Activated CD8-positive, alpha-beta T cell treated with anti-CD3 and anti-CD28 coated beads, Interleukin-2, amount 10 ng/mL, durations not matched to agents 7 days and 5 days (primary cell): Measurements from ENCODE around the gene KIF5C. TPM values are rescaled to one million over a fixed set of nuclear protein-coding genes. Genes with fewer than 3 reads are reported as not detected.

Experiments used
- ATAC-seq: fragments of 150-1000 bp; cut with Tn5 transposase; one replicate; pipeline ENCODE4 v1.10.0; 2021; ENCODE audit warnings: moderate library complexity
- CTCF ChIA-PET: fragments of 350-600 bp; sonication (Branson Sonifier 250); formaldehyde crosslinking; loops from one replicate; lab custom pipeline; 2021; ENCODE audit warnings: antibody characterized with exemption; lab: Charles Lee
- POLR2A ChIA-PET: fragments of 350-600 bp; sonication (Branson Sonifier 250); formaldehyde crosslinking; loops from one replicate; lab custom pipeline; 2021; ENCODE audit warnings: antibody characterized with exemption; lab: Charles Lee
- DNase-seq: peaks from one replicate; pipeline ENCODE4 v3.0.0-alpha.2; 2020
- H3K27ac Mint-ChIP-seq: one replicate; pipeline ENCODE4 v1.8.0; 2021; ENCODE audit warnings: mild to moderate bottlenecking, mixed read lengths
- H3K27me3 Mint-ChIP-seq: one replicate; pipeline ENCODE4 v1.8.0; 2021; ENCODE audit warnings: low read depth, mixed read lengths
- H3K36me3 Mint-ChIP-seq: one replicate; pipeline ENCODE4 v1.8.0; 2021; ENCODE audit warnings: low read depth, mixed read lengths
- H3K4me1 Mint-ChIP-seq: one replicate; pipeline ENCODE4 v1.8.0; 2021; ENCODE audit warnings: low read depth, mixed read lengths
- H3K4me3 Mint-ChIP-seq: one replicate; pipeline ENCODE4 v1.8.0; 2021; ENCODE audit warnings: mild to moderate bottlenecking, mixed read lengths
- H3K9me3 Mint-ChIP-seq: one replicate; pipeline ENCODE4 v1.8.0; 2022; ENCODE audit warnings: mixed read lengths; ENCODE audit not compliant: insufficient read depth
- total RNA-seq, 2 experiments: library from RNA; stranded (reverse); gene quantifications; one replicate each; pipeline ENCODE4 v1.2.3, GENCODE V29; 2021

The KIF5C gene
- total RNA-seq, 2 experiments from 2014 or later = 4.4 to 6.5 TPM

DNA sequence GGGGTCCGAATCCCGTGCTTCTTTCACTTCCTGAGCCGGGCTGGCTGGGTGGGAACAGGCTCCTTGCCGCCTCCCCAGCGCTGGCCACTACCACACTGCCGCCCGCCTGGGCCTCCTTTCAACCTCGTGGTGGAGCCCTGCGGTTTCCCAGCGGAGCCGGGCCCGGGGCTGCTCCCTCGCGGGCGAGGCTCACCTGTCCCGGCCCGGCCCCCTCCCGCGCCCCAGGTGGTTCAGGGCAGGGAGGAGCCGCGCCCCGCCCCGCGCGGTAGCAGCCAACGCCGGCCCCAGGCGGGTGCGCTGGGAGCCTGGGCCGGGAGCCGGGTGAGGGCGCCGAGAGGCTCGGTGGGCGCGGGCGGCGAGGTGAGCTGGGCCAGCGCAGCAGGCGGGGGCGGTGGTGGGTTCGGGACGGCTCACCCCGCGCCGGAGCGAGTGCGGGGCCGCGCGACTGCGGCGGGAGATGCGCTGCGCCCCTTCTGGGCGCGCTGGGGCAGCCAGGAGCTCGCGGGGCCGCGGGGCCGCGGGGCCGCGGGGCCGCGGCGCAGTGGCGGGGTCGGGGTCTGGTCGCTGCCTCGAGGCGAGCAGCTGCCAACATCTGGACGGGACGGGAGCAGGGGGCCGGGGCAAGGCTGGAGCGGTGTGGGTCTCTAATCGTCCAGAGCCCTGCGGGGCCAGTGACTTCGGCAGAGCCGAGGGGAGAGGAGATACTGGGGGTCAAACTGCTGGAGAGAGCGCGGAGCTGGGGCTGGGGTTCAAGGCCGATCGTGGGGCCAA lies 163.6 kb downstream of the KIF5C start, which contains the start of gene LYPD6B:
LYPD6B (plus strand) TSS at position 258 of the 771 bp plus-strand sequence. CDS start 92,250 bp downstream, outside the sequence.
- CTCF ChIA-PET = interaction anchor here (1.1 to 2.2 kb wide), 5 partner anchors 11 to 275 kb away, joined by 3 to 6 read pairs (median 4); no protein-coding TSS in a partner anchor
- H3K27me3 Mint-ChIP-seq = peaks cover 52% of the 10 kb centered on the region
- H3K9me3 Mint-ChIP-seq = no peaks in the 10 kb centered on the region
- no peaks in the 10 kb centered on the region for H3K36me3 Mint-ChIP-seq
- ATAC-seq (peak; percentile 56), DNase-seq (no peak)
- POLR2A ChIA-PET = interaction anchor here (0.6 kb wide), 1 partner anchor 527 kb away, joined by 3 read pairs; no protein-coding TSS in a partner anchor
- H3K4me3 Mint-ChIP-seq = no peak within 1 kb of the TSS
- H3K27ac Mint-ChIP-seq = no peak within 1 kb of the TSS
- H3K4me1 Mint-ChIP-seq = peaks cover 6% of the 10 kb centered on the region

DNA sequence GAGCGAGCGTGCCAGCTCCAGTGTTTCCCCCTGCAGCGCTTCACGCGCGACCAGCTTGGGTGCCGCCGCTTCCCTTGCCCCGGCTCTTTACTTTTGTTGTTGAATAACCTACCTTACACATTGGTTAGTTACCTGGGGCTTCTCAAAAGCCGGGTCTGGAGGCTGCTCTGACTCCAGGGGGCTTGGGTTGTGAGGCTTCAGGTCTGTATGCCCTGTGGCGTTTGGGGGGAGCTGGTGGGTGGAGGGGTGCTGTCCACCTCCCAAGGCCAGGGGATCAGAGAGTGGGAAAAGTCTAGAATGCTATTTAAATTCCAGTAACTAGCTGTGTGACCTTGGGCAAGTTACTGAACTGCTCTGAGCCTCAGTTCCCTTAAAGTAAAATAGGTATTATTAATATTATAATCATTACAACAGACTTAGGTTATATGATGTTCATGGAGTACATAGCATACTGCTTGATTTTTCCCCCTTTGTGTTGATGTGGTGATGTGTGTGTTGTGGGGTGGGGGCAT lies 164.2 kb downstream of the KIF5C start:
- no peak overlapping the region for H3K27ac Mint-ChIP-seq
- no peaks in the 10 kb centered on the region for H3K9me3 Mint-ChIP-seq
- no peak for ATAC-seq
- H3K4me1 Mint-ChIP-seq = peaks cover 6% of the 10 kb centered on the region
- H3K4me3 Mint-ChIP-seq = no peak overlapping the region
- H3K36me3 Mint-ChIP-seq = no peaks in the 10 kb centered on the region
- DNase-seq = no peak
- ChIA-PET POLR2A (interaction anchor here (0.5 to 0.6 kb wide), 2 partner anchors 32 to 526 kb away, joined by 3 read pairs; no protein-coding TSS in a partner anchor), CTCF (interaction anchor here (0.7 to 2.1 kb wide), 6 partner anchors 10 to 369 kb away, joined by 3 to 6 read pairs (median 3); no protein-coding TSS in a partner anchor)
- H3K27me3 Mint-ChIP-seq = peaks cover 53% of the 10 kb centered on the region

GRCh38 chr2:149040451-149040850 lies 165.4 kb downstream of the KIF5C start:
- Mint-ChIP-seq H3K9me3 (no peaks in the 10 kb centered on the region), H3K36me3 (no peaks in the 10 kb centered on the region), H3K4me3 (no peak overlapping the region), H3K4me1 (peaks cover 6% of the 10 kb centered on the region), H3K27me3 (peaks cover 54% of the 10 kb centered on the region), H3K27ac (no peak overlapping the region)
- ChIA-PET POLR2A (no interaction called here), CTCF (interaction anchor here (1.2 to 2.1 kb wide), 2 partner anchors 23 to 273 kb away, joined by 6 read pairs; no protein-coding TSS in a partner anchor)
- DNase-seq = peak; percentile 58
- ATAC-seq = no peak

DNA sequence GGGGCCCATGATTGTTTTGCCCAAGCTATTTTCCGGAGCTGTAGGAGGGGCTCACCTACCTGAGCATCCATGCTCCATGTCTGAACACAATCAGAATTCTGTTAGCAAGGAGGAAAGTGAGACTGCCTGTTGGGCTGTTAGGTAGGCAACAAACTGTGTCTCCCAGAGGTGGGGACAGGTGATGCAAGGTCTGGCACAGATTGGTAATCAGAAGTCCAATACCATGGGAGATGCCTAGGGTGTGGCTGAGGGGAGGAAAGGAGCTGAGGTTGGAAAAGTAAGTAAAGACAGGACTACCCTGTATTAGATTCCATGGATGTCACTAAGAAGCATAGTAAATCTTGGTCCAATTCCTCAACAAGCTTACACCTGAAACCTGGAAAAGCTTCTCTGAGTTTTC lies 166.5 kb downstream of the KIF5C start:
- H3K36me3 Mint-ChIP-seq = no peaks in the 10 kb centered on the region
- no peak for DNase-seq
- ChIA-PET CTCF (interaction anchor here (0.6 to 1.3 kb wide), 4 partner anchors 24 to 520 kb away, joined by 3 to 6 read pairs (median 4); no protein-coding TSS in a partner anchor), POLR2A (no interaction called here)
- H3K4me3 Mint-ChIP-seq = no peak overlapping the region
- no peak overlapping the region for H3K27ac Mint-ChIP-seq
- H3K4me1 Mint-ChIP-seq = peaks cover 6% of the 10 kb centered on the region
- peaks cover 53% of the 10 kb centered on the region for H3K27me3 Mint-ChIP-seq
- ATAC-seq = no peak
- H3K9me3 Mint-ChIP-seq = no peaks in the 10 kb centered on the region

GRCh38 chr2:149042881-149043280 lies 167.9 kb downstream of the KIF5C start:
- no peaks in the 10 kb centered on the region for H3K36me3 Mint-ChIP-seq
- peaks cover 3% of the 10 kb centered on the region for H3K9me3 Mint-ChIP-seq
- H3K27ac Mint-ChIP-seq = no peak overlapping the region
- DNase-seq (no peak), ATAC-seq (no peak)
- no peak overlapping the region for H3K4me3 Mint-ChIP-seq
- CTCF ChIA-PET = interaction anchor here (1.0 kb wide), 1 partner anchor 26 kb away, joined by 4 read pairs; no protein-coding TSS in a partner anchor
- POLR2A ChIA-PET = no interaction called here
- peaks cover 40% of the 10 kb centered on the region for H3K27me3 Mint-ChIP-seq
- peaks cover 6% of the 10 kb centered on the region for H3K4me1 Mint-ChIP-seq

DNA sequence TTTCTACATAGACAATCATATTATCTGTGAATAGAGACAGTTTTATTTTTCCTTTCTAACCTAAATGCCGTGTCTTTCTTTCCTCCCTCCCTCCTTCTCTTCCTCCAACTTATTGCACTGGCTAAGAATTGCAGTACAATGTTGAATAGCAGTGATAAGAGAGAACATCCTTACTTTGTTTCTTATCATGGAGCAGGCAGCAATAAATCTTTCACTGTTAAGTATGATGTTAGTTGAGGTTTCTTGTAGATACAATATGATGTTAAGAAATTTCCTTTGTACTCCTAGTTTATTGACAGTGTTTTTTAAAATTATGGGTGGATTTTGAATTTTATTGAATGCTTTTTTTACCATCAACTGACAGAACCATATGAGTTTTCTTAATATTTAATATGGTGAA lies 169.5 kb downstream of the KIF5C start:
- no peak for ATAC-seq
- DNase-seq = no peak
- CTCF ChIA-PET = no interaction called here

DNA sequence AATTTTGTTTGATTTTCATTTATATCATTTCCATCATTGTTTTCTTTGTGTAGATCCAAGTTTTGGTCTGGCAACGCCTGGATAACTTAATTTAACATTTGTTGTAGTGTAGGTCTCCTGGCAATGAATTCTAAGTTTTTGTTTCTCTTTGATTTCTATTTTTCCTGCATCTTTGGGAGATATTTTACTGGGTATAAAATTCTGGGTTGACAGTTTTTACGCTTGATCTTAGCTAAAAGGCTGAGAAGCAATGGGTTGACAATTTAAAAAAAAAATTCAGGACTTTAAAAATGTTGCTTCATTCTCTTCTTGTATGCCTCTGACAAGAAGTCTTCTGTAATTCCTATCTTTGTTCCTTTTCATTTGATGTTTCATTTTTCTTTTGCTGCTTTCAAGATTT lies 172.1 kb downstream of the KIF5C start:
- no peaks in the 10 kb centered on the region for H3K36me3 Mint-ChIP-seq
- DNase-seq = no peak
- H3K27ac Mint-ChIP-seq = no peak overlapping the region
- ATAC-seq = no peak
- peaks cover 26% of the 10 kb centered on the region for H3K27me3 Mint-ChIP-seq
- CTCF ChIA-PET = no interaction called here
- peaks cover 6% of the 10 kb centered on the region for H3K9me3 Mint-ChIP-seq
- no peak overlapping the region for H3K4me3 Mint-ChIP-seq
- POLR2A ChIA-PET = no interaction called here
- no peaks in the 10 kb centered on the region for H3K4me1 Mint-ChIP-seq

More for the DNA sequence above, 169.5 kb downstream of the KIF5C start:
- Mint-ChIP-seq H3K4me3 (no peak overlapping the region), H3K9me3 (peaks cover 6% of the 10 kb centered on the region), H3K27ac (no peak overlapping the region), H3K27me3 (peaks cover 37% of the 10 kb centered on the region), H3K36me3 (no peaks in the 10 kb centered on the region), H3K4me1 (no peaks in the 10 kb centered on the region)
- POLR2A ChIA-PET = no interaction called here

- Mint-ChIP-seq H3K4me1 (no peaks in the 10 kb centered on the region), H3K4me3 (no peak overlapping the region), H3K27me3 (peaks cover 17% of the 10 kb centered on the region), H3K36me3 (no peaks in the 10 kb centered on the region), H3K9me3 (peaks cover 6% of the 10 kb centered on the region), H3K27ac (no peak overlapping the region)
- no peak for ATAC-seq
- CTCF ChIA-PET = no interaction called here
- POLR2A ChIA-PET = no interaction called here
- no peak for DNase-seq
Measured at GRCh38 chr2:149049142-149049541, 174.1 kb downstream of the KIF5C start.

GRCh38 chr2:149050188-149050587 lies 175.2 kb downstream of the KIF5C start:
- Mint-ChIP-seq H3K4me3 (no peak overlapping the region), H3K27ac (no peak overlapping the region), H3K9me3 (peaks cover 6% of the 10 kb centered on the region), H3K27me3 (peaks cover 11% of the 10 kb centered on the region), H3K4me1 (no peaks in the 10 kb centered on the region), H3K36me3 (no peaks in the 10 kb centered on the region)
- ChIA-PET POLR2A (no interaction called here), CTCF (interaction anchor here (1.2 kb wide), 1 partner anchor 11 kb away, joined by 4 read pairs; no protein-coding TSS in a partner anchor)
- ATAC-seq = no peak
- no peak for DNase-seq

DNA sequence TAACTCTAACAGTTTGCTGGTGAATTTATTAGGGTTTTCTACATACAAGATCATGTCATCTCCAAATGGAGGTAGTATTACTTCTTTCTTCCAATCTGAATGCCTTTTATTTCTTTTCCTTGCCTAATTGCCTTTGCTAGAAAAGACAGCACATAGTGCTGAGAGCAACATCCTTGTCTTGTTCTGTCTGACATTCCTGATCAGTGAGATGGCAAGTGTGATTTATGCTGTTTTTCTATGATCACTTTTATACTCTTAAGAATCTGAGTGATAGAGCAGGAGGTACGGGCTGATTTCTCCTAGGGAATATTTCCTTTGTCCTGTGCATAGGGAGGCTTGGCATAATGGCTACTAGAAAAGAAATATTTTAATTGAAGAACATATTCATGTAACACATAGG lies 180.7 kb downstream of the KIF5C start:
- H3K27me3 Mint-ChIP-seq = peaks cover 9% of the 10 kb centered on the region
- POLR2A ChIA-PET = no interaction called here
- no peak overlapping the region for H3K4me3 Mint-ChIP-seq
- H3K27ac Mint-ChIP-seq = no peak overlapping the region
- no peak for ATAC-seq
- H3K4me1 Mint-ChIP-seq = no peaks in the 10 kb centered on the region
- no peaks in the 10 kb centered on the region for H3K9me3 Mint-ChIP-seq
- DNase-seq = no peak
- H3K36me3 Mint-ChIP-seq = no peaks in the 10 kb centered on the region
- CTCF ChIA-PET = no interaction called here

GRCh38 chr2:149056541-149057255 lies 181.7 kb downstream of the KIF5C start:
- POLR2A ChIA-PET = no interaction called here
- H3K36me3 Mint-ChIP-seq = no peaks in the 10 kb centered on the region
- no peak for ATAC-seq

More at GRCh38 chr2:149056541-149057255, 181.7 kb downstream of the KIF5C start:
- Mint-ChIP-seq H3K4me1 (no peaks in the 10 kb centered on the region), H3K27ac (no peak overlapping the region), H3K4me3 (no peak overlapping the region), H3K9me3 (no peaks in the 10 kb centered on the region), H3K27me3 (peaks cover 9% of the 10 kb centered on the region)
- no peak for DNase-seq
- CTCF ChIA-PET = no interaction called here
